AG10803 (cell line): Measurements from ENCODE around the gene MYO1E.

Experiments used
- DNase-seq: peaks from one replicate; pipeline ENCODE4 v3.0.0; 2010; ENCODE audit warnings: low read depth
- H3K4me3 ChIP-seq: 2 replicates; pipeline ENCODE4 v1.5.1; 2011; ENCODE audit warnings: mild to moderate bottlenecking, low read length, control low read depth
- TF ChIP-seq, protein P1 (sequence below): conservative IDR thresholded peaks from 2 replicates; pipeline ENCODE4 v1.5.1; 2011; ENCODE audit warnings: mild to moderate bottlenecking, low read length, control low read depth, inconsistent platforms

Gene MYO1E

DNA sequence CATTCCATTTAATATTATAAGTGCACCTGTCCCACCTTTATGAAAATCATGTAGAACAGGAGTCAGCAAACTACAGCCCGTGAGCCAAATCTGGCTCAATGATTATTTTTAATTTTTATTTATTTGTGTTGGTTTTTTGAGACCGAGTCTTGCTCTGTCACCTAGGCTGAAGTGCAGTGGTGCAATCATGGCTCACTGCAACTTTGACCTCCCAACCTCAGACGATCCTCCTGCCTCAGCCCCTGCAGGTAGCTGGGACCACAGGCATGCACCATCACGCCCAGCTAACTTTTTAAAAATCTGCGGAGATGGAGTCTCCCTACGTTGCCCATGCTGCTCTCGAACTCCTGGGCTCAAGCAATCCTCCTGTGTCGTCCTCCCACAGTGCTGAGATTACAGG, 42.0 kb downstream of the MYO1E start:
- DNase-seq = no peak
- H3K4me3 ChIP-seq = no peak overlapping the region
- TF ChIP-seq, protein P1, sequence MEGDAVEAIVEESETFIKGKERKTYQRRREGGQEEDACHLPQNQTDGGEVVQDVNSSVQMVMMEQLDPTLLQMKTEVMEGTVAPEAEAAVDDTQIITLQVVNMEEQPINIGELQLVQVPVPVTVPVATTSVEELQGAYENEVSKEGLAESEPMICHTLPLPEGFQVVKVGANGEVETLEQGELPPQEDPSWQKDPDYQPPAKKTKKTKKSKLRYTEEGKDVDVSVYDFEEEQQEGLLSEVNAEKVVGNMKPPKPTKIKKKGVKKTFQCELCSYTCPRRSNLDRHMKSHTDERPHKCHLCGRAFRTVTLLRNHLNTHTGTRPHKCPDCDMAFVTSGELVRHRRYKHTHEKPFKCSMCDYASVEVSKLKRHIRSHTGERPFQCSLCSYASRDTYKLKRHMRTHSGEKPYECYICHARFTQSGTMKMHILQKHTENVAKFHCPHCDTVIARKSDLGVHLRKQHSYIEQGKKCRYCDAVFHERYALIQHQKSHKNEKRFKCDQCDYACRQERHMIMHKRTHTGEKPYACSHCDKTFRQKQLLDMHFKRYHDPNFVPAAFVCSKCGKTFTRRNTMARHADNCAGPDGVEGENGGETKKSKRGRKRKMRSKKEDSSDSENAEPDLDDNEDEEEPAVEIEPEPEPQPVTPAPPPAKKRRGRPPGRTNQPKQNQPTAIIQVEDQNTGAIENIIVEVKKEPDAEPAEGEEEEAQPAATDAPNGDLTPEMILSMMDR = no peak

DNA sequence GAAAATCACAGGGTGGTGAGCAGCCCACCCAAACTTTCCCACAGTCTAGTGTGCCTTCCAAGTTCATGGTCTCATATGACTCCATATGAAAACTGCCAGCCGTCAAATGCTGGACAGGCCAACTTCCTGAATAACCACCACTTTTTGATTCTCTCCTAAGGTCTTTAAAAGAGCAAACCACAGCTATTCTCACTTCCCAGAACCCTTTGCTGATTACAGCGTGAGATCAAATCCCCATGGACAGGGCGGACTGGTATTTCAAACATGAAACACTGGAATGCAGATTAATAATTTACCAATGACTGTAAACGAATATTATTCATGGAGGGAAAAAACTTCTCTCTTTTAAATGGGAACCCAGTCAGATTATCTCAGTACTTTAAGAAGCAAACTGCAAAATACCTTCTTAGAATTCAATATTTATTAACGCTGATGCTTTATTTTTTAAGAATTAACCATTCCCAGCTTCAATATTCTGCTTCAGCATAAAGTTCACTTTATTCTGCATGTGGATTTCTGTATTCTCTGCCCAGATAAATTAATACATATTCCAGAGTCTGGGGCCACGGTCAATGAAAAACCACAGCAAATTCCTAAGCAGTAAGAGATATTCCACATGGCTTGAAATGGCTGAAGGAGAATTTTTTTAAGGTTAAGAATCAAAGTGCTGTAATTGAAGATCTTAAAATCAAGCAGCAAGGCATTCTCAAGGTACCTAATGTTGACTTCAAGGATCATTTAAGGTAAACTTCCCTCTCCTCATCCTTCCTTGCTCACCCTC, 42.9 kb downstream of the MYO1E start:
- DNase-seq = peak; percentile 90
- TF ChIP-seq, protein P1 = no peak
- no peak overlapping the region for H3K4me3 ChIP-seq

- no peak for DNase-seq
- H3K4me3 ChIP-seq = no peak overlapping the region
- TF ChIP-seq, protein P1 = no peak
Observed at GRCh38 chr15:59329091-59329490, 43.6 kb downstream of the MYO1E start.

DNA sequence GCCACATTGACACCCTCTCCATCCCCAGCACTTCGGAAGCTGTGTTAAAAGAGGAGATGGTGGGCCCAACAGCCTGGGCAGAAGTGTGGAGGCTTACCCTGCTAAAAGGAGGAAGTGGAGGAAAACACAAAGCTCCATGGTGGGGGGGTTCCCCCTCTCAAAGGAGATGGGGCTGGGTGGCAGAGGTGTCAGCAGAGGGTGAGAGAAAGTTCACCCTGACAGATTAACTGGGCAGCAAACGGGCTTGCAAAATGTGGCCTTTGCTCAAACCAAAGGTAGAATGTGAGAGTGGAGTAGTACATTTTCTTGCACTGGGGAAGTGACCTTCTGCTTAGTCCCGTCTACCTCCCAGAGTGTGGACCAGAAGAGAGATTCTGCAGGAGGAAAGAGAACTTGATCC, 44.7 kb downstream of the MYO1E start:
- no peak for DNase-seq
- TF ChIP-seq, protein P1 = no peak
- H3K4me3 ChIP-seq = no peak overlapping the region

DNA sequence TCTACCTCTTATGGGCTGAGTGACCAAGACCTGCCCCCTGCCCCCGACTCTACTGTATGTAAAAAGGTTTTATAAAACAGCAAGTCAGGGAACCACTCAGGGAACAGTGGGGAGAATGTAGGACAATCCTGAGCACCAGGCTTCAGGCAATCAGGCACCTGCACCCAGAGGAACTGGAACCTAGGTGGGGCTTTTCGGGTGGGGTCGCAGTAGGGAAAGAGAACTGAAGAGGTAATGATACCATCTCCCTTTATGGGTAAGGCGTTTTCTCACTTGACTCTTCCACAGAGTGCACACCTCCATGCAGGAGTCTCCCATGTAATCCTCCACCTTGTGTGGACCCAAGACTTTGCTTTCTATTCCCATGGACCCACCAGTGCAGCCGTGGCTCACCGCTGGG, 45.8 kb downstream of the MYO1E start:
- no peak overlapping the region for H3K4me3 ChIP-seq
- DNase-seq = no peak
- TF ChIP-seq, protein P1 = no peak

GRCh38 chr15:59322056-59322759, 50.5 kb downstream of the MYO1E start:
- H3K4me3 ChIP-seq = no peak overlapping the region
- TF ChIP-seq, protein P1 = no peak
- DNase-seq = no peak
